NCI-H748 treated with DMSO at 0.1 percent for 48 hours (cell line): ENCODE data around the gene RNF187.
"Not testable (repeated sequence)": the region's sequence is repeated elsewhere in the genome, so short reads cannot be mapped to it uniquely, and the experiment has no call there.

ENCODE experiments used
- DNase-seq: peaks from one replicate; lab custom pipeline; 2025; lab: John Stamatoyannopoulos, UW

Gene RNF187

GRCh38 chr1:228488125-228488817, 1.1 kb downstream of the RNF187 start:
- no peak for DNase-seq

DNA sequence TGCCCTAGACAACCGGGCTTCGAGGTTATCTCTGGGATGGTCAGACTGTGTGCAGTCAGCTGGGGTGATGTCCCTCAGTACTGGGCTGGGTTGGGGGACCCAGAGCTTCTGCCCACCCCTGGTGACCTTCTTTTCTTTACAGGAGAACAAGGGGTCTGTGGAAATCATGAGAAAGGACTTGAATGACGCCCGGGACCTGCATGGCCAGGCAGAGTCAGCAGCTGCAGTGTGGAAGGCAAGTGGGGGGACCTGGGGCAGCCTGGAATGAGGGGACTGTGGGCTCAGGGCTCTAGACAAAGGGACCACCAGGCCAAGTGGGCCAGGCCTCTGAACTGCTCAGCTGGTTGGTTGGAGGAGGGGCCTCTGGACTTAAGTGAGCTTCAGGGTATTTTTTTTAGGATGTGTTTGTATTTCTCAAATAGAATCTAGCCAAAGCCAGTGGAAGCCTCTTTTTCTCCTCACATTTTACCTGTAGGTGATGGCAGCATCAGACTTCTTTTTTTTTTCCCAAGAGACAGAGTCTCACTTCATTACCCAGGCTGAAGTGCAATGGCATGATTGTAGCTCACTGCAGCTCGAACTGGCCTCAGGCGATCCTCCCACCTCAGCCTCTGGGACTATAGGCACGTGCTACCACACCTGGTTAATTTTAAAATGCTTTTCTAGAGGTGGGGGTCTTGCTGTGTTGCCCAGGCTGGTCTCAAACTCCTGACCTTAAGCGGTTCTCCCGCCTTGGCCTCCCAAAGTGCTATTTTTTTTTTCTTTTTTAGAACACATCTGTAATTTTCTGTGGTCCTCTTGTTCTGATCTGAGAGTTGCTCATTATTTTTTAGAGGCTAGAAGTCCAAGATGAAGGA, 1.9 kb downstream of the RNF187 start:
- DNase-seq: no peak

DNA sequence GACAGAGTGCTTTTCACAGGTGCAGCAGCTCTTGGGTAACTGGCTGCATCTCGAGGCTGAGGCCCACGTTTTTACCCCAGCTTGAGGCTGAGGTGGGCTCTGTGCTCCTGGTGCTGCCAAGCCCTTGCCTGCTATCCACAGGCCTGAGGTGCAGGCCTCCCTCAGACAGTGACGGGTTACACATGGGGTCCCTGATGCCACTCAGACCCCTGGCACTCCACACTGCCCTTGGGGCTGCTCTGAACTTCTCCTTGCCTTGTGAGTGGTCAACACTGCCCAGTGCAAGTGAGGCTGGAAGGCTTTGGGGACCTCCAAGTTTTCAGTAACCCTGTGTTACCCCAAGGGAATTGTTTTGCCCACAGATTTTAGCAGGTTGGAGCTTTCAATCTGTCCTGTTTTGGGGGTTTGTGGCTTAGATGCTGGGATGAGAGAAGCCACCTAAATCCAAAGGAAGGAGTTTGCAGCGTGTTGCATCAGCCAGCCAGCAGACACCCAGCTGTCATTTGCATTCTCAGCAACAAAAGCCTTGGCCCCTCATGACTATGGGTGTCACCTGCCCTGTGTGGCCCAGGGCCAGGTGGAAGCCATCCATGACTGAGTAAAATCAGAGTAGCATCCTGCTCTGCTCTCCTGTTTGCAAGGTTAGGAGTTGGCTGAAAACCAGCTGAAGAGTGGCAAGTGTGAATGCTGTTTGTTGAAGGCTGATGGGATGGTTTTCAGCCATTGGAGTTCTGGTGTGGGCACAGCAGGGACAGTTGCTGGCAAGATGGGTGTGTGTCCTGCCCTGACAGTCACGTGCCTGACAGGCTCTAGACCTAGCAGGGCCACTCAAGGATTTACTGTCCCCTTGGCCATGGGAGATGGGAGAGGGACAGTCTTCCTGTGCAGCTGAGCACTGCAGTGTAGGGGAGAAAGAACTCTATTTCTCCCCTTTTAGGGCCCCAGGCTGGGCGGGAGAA, 3.2 kb downstream of the RNF187 start:
- DNase-seq: no peak

DNA sequence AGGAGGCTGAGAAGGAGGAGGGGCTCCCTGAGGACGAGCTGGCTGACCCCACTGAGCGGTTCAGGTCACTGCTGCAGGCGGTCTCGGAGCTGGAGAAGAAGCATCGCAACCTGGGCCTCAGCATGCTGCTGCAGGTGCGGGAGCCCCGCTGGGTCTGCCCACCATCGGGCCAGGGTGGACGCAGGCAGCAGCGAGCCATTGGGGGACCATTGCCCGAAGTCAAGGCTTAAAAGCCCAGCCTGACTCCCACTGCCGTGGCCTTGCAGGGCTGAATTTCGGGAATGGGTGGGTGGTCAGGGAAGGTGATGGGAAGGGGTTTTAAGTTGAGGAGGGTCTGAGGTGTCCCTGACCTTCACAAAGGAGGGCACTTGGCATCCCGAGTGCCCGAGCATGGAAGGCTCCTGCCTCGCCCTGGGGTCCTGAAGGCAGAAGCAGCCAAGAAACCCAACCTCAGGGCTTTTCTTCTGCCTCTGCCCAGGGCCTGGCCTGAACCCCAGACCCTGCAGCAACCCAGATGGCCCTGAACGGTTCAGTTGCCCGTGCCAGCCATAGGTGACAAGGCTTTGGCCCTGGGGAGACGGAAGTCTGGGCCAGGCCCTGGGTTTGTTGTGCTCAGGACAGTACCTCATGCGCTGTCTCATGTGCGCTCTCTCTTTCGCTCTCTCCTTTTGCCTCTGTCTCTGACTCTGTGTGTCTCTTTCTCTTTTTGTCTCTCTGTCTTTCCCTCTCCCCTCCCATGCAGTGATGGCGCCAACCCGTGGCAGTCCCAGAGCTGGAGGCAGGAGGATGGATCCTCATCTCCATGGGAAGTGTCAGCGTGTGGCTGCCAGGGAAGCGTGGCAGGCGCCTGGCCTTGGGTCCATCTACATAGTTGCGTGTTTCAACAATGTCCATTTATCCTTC, 6.2 kb downstream of the RNF187 start:
- no peak for DNase-seq

DNA sequence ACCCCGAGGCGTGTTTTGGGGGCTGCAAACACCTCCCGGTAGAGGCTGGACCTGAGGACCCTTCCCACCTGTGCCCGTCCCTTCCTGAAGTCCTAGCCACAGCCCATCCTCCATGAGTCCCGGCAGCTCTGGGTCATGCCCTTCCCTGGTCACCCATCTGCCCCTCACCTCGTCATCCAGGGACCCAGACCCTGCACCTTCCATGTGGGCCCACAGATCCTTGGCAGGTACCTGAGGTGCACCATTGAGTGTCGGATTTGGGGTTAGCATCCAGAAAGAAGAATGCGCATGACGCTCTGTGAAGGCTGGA, 6.8 kb downstream of the RNF187 start:
- no peak for DNase-seq

GRCh38 chr1:228494391-228494790, 7.2 kb downstream of the RNF187 start:
- no peak for DNase-seq

- DNase-seq: no peak
Observed at GRCh38 chr1:228494970-228495853, 8.0 kb downstream of the RNF187 start.

DNA sequence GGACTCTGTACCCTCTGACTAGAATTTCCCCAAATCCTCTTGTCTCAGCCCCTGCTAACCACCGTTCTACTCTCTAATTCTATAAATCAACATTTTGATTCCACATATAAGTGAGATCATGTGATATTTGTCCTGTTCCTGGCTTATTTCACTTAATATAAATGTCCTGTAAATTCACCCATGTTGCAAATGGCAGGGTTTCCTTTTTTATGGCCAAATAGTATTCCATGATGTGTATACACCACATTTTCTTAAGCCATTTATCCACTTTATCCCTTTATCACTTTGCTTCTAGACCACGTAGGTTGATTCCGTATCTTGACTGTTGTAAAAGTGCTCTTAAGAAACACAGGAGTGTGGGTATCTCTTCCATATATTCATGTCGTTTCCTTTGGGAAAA, 8.9 kb downstream of the RNF187 start:
- DNase-seq: no peak

- DNase-seq: no peak
Observed at GRCh38 chr1:228496494-228496893, 9.3 kb downstream of the RNF187 start.

- no peak for DNase-seq
Observed at GRCh38 chr1:228497206-228497605, 10.0 kb downstream of the RNF187 start.

DNA sequence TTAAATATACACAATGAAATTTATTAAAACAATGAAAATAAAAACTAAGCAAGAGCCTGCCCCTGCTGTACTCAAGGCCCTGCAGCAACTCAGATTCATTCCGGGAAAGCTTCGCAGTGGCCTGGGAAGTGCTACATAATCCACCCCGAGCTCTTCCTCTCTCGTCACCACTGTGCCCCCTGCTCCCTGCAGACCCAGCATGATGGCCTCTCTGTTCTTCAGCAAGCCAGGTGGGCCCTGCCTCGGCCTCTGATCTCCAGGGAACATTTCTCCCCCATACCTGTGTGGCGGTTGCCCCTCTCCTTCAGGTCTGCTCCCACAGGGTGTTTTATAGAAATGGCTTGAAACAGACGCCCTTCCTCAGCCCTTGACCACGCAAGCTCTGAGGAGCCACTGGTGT, 10.6 kb downstream of the RNF187 start:
- DNase-seq: no peak

GRCh38 chr1:228500143-228500734, 13.1 kb downstream of the RNF187 start:
- no peak for DNase-seq

DNA sequence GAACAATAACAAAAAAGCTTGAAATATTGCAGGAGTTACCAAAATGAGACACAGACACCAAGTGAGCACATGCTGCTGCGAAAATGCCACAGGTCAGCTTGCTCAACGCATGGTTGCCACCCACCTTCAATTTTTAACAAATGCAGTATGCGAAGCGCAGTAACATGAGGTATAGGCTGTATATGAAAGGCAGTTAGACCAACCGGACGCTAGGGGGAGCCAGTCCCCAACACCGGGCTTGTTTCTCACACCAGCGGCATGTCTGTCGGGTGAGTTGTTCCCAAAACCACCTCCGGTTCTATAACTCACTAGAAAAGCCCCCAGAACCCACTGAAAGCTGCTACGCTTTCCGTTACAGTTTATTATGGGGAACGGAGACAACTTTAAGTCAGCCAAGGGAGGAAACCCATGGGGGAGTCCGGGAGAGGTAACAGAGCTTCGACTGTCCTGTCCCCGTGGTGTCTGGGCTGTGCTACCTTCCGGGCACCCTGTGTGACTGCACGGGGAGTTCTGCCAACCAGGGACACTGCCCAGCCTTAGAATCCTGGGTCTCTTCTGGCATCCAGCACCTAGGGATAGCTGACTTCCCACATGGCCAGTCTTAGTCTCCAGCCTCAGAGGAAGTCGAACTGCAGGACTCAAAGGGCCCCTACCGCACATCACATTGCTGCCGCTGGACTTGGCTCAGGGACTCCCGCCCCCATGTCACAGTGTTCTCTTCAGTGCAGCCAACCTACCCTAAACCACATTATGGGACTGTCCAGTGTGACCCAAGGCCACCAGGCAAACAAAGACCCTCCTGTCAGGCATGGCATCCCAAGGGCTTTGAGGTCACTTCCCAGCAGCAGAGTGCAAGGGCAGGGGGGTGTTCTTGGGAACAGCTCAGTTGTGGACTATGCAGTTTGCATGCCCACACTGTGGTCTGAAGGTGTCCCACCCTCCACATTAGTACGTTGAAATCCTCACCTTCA, 14.0 kb downstream of the RNF187 start:
- DNase-seq: peak; percentile 57

DNA sequence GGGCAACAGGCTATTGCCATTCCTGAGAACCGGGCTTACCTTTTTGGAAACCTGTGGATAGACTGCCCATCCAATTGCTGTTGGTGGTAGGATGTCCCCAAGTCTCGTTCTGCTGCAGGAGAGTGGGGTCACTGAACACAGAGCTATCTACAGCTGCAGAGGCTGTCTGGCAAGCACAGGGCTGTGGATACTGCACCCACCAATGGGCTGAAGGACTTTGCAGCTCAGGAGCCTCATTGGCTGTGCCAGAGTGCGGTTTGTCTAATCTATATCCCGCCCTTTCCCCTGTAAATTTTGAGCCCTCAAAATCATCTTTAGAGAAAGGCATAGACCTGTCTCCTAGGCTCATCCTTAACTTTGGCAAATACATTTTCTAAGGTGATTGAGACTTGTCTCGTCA, 15.3 kb downstream of the RNF187 start:
- DNase-seq: no peak

DNA sequence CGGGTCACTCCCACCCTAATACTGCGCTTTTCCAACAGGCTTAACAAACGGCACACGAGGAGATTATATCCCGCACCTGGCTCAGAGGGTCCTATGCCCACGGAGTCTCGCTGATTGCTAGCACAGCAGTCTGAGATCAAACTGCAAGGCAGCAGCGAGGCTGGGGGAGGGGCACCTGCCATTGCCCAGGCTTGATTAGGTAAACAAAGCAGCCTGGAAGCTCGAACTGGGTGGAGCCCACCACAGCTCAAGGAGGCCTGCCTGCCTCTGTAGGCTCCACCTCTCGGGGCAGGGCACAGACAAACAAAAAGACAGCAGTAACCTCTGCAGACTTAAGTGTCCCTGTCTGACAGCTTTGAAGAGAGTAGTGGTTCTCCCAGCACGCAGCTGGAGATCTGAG, 18.8 kb downstream of the RNF187 start:
- DNase-seq: not testable (repeated sequence)

GRCh38 chr1:228507961-228508652, 20.9 kb downstream of the RNF187 start:
- DNase-seq: no peak

GRCh38 chr1:228508840-228509415, 21.7 kb downstream of the RNF187 start:
- no peak for DNase-seq
